Panc1 (cell line): ENCODE data around the gene CACNA2D3.

ENCODE experiments used
- POLR2AphosphoS5 ChIP-seq: IDR thresholded peaks from 2 replicates; pipeline ENCODE4 v1.6.1; 2012; ENCODE audit warnings: mild to moderate bottlenecking, low read depth, low read length, moderate library complexity
- SIN3A ChIP-seq: IDR thresholded peaks from 2 replicates; pipeline ENCODE4 v1.6.1; 2012; ENCODE audit warnings: low read depth, mild to moderate bottlenecking, low read length, moderate library complexity, borderline replicate concordance; ENCODE audit not compliant: insufficient read depth
- TF ChIP-seq, protein P1 (sequence below): fragments of 450-650 bp; IDR thresholded peaks from 2 replicates; pipeline ENCODE4 v1.5.1; 2017; ENCODE audit warnings: mild to moderate bottlenecking
- TF ChIP-seq, protein P2 (sequence below), 2 experiments: IDR thresholded peaks; 2 replicates each; pipeline ENCODE4 v1.6.1; 2011 to 2012; ENCODE audit warnings: low read depth in 2 of 2, control low read depth in 1 of 2, low read length in 1 of 2, mild to moderate bottlenecking in 1 of 2, moderate library complexity in 1 of 2; ENCODE audit not compliant: insufficient read depth in 1 of 2

- TF ChIP-seq POLR2AphosphoS5 (no peak), SIN3A (no peak)
- TF ChIP-seq, protein P1, sequence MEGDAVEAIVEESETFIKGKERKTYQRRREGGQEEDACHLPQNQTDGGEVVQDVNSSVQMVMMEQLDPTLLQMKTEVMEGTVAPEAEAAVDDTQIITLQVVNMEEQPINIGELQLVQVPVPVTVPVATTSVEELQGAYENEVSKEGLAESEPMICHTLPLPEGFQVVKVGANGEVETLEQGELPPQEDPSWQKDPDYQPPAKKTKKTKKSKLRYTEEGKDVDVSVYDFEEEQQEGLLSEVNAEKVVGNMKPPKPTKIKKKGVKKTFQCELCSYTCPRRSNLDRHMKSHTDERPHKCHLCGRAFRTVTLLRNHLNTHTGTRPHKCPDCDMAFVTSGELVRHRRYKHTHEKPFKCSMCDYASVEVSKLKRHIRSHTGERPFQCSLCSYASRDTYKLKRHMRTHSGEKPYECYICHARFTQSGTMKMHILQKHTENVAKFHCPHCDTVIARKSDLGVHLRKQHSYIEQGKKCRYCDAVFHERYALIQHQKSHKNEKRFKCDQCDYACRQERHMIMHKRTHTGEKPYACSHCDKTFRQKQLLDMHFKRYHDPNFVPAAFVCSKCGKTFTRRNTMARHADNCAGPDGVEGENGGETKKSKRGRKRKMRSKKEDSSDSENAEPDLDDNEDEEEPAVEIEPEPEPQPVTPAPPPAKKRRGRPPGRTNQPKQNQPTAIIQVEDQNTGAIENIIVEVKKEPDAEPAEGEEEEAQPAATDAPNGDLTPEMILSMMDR, result no peak
- TF ChIP-seq, protein P2, sequence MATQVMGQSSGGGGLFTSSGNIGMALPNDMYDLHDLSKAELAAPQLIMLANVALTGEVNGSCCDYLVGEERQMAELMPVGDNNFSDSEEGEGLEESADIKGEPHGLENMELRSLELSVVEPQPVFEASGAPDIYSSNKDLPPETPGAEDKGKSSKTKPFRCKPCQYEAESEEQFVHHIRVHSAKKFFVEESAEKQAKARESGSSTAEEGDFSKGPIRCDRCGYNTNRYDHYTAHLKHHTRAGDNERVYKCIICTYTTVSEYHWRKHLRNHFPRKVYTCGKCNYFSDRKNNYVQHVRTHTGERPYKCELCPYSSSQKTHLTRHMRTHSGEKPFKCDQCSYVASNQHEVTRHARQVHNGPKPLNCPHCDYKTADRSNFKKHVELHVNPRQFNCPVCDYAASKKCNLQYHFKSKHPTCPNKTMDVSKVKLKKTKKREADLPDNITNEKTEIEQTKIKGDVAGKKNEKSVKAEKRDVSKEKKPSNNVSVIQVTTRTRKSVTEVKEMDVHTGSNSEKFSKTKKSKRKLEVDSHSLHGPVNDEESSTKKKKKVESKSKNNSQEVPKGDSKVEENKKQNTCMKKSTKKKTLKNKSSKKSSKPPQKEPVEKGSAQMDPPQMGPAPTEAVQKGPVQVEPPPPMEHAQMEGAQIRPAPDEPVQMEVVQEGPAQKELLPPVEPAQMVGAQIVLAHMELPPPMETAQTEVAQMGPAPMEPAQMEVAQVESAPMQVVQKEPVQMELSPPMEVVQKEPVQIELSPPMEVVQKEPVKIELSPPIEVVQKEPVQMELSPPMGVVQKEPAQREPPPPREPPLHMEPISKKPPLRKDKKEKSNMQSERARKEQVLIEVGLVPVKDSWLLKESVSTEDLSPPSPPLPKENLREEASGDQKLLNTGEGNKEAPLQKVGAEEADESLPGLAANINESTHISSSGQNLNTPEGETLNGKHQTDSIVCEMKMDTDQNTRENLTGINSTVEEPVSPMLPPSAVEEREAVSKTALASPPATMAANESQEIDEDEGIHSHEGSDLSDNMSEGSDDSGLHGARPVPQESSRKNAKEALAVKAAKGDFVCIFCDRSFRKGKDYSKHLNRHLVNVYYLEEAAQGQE (IDR thresholded peaks at IDR 0.05; ENCODE audit: insufficient read depth in 1 of 2, low read depth in 2 of 2, low read length in 1 of 2), result no peak
Observed at GRCh38 chr3:54494209-54494608, 371.9 kb downstream of the CACNA2D3 start.
